ENCODE data around the gene MPPED1.

MPPED1 gene

DNA sequence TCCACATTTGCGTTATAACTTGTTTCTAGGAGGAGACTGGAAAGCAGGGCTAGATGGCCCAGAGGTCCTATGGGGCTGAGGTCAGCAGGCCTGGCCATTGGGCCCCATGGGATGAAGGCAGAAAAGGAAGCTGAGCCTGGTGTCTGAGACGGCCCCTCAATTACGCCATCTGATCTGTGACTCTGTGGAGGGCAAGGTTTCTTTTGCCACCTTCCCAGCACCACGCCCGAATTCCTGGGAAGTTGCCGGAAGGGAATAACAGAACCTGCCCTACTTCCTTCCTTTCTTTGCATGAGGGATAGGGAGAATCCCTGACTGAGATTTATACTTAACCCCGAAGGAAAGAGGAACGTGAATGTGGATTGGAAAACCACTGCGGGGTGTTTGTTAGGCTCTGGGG is 118.1 kb downstream of the MPPED1 start:
- DNase-seq: no peak

DNA sequence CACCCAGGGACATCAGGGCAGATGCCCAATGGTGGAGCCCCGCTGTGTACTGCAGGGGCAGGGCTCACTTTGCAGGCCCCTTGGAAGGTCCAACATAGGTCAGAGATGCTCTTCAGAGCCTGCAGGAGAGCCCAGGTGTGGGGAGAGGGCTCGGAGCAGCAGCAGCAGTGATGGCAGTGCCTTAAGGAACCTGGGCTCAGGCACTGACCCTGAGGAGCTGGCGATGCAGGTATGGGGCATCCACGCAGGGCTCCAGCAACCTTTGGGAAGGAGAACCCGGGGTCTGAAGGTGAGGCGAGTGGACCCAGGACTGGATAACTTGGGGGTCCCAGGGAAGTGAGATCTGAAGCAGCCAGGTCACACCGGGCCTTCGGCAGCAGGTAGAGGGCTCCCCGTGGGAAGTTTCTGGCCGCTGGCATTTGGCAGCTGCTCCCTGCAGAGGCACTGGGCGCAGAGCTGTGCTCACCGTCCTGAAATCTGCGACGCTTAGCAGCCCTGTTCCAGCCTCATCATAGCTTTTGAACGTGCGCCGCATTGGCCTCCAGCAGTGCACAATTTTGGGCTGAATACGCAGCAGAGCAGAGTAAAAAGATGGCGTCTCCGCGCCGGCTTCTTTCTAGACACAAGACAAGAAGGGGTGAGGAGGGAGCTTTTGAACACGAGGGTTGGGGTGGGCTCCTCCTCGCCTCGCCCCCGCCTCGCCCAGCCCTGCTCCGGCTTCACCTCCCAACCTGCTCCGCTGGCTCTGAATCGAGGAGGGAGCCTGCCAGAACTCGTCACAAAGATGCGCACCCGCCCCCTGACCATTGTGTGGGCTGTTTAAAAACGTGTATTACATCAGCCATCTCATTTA is 118.8 kb downstream of the MPPED1 start:
- no peak for DNase-seq

DNA sequence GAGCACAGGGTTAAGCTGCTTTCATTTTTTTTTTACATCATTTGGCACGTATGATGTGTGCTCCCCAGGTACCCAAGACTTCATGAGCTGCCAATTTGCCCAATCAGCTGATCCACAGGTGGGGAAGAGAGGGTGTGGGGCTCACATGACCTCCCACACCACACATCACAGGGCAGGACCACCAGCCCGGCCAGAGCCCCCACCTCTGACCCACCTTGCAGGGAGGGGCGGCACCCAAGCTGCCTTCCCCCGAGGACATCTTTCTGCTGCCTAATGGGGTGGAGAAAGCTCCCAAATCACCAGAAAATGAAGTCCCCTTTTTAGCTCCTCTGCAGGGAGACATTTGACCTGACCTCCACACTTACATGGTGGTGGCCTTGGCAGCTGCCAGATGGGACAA is 119.8 kb downstream of the MPPED1 start:
- DNase-seq: no peak

DNA sequence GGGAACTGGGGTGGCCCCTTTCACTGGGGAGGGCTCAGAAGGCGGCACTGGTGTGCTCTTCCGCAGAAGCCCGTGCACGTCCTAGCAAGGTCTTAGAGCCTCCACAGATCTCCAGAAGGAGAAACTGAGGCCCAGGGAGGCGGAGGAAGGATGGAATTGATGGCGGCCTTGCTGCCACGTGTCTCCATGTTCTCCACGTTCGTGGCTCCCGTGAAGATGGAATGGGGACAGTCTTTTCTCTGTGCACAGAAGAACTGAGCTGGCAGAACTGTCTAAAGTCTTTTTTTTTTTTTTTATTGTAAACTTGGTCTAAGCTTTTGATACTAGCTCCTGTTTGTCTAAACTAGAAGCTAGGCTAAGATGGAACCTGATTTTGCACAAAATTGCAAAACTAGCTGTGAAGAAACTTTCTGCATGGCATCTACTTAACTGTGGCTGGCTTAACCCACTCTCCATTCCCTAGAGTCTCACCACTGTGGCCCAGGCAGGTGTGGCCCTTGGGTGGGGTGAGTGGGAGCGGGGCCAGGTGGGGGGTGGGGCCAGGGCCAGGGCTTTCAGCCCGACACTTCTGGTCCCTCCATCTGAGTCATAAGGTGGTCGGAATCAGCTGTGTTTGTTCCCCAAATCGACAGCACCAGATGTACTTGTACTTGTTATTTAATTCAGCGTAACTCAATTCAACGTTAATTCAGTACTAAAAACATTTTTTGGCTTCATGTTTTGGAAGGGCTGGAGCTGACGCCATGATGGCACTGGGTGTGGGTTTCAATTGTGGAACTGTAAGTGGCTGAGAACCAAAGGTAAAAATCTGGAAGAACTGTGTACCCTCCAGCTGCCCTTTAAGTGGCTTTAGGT is 120.7 kb downstream of the MPPED1 start:
- no peak for DNase-seq

DNA sequence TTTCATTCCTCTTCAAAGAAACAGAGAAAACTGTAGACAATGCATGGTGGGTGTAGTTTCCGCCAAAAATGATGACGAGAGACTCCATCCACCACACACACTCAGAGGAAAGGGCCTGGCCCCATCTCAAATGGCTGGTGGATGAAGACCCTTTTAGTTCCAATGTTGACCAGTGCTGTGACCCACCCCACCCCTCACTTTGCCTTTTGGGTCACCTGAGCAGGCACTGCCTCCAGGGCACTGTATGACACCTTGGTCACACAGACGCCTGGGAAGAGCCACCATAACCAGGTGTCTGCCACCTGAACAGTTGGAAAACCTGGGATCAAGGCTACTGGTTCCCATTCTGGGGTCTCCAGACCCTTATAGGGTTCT is 121.3 kb downstream of the MPPED1 start:
- DNase-seq: no peak

DNA sequence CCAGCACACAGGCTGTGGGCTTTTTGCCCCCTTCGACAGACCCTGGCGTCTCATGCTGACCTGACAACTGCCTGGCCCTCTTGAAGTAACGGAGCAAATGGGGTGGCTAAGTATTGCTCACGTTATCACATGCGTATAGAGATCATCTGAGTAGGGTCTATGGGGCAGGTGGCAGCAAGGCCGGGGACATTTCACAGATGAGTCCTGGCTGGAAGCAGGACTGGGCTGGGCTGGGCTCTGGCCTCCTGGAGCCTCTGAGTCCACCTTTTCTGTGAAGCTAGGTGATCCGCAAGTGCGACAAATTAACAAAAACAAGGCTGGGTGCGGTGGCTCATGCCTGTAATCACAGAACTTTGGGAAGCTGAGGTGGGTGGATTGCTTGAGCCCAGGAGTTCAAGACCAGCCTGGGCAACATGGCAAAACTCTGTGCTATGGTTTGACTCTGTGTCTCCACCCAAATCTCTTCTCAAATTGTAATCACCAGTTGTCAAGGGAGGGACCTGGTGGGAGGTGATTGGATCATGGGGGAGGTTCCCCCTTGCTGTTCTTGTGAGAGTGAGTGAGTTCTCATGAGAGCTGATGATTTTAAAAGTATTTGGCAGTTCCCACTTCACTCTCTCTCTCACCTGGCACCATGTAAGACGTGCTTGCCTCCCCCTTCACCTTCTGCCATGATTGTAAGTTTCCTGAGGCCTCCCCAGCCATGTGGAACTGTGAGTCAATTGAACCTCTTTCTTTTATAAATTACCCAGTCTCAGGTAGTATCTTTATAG is 122.0 kb downstream of the MPPED1 start:
- no peak for DNase-seq

DNA sequence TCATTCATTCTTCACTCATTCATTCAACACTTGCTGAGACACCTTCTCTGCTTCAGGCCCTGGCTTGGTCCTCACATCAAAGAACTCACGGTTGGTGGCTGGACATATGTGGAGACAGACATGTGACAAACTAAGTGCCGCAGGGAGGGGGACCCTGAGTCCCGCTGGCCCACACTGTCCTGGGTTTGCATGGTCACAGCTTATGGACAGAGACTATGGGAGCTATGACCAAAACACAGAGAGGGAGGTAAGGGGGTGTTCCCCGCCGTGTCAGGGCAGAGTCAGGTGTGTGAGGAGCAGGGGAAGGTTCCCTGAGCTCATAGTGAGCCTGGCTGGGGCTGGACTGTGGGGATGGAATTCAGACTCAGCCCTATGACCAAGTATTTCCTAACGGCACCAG is 123.1 kb downstream of the MPPED1 start:
- DNase-seq: no peak

DNA sequence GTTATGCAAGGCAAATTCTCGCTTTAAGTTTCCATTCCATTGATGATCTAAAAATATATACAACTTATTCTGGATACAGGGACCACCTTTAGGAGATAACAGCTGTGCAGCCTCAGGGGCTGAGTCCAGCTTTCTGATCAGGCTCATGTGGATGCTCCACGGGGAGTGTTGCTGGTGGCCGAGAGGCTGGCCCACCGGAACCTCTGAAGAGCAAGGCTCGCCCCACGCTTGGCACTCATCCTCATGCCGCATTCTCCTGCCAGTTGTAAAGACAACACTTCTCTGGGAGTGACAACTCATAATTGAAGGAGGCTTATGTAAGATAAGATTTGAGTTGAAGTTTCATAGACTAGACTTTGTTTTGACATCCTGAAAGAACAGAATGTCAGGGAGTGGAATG is 123.5 kb downstream of the MPPED1 start:
- DNase-seq: no peak

DNA sequence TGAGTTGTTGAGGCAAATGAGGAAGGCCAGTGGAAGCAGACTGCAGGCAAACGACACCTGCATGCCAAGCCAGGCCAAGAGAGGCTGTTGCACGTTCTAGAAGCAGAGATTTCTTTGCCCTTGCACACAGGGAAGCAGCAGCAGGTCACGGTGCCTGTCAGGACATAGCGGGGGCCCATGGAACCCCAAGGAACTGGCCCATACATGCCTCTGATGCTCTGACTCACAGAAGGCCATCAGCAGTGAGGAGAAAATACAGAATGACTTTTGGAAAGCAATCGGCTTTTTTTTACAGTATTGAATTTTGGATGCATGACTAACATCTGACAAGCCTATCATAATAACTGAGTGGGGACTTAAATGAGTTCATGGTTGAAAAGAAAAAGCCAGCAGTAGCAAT is 123.9 kb downstream of the MPPED1 start:
- DNase-seq: no peak

DNA sequence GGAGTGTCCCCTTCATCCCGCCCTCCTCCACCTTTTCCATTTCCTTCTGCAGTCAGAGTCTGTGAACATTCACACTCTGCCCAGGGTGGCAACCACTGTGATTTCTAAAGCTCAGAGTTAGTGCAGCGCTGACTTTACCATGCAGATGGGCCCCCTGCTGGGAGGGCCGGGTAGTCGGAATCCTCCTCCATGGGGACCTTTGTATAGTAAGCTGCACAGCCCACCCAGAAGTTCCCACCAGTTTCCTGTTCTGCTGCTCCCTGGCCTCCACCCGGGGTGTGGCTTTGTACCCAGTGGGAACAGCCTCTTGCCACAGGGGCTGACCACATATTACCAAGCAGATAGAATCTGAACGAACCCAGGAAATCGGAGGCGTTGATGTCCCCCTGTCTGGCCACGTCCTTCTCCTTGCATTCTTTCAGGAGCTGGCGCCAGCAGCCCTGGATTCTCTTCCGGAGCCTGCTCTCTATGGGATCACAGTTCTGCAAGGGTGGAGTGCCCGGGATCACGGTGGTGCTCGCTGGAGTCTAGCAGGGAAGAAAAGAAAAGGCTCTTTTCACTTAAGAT is 125.3 kb downstream of the MPPED1 start:
- DNase-seq: no peak

DNA sequence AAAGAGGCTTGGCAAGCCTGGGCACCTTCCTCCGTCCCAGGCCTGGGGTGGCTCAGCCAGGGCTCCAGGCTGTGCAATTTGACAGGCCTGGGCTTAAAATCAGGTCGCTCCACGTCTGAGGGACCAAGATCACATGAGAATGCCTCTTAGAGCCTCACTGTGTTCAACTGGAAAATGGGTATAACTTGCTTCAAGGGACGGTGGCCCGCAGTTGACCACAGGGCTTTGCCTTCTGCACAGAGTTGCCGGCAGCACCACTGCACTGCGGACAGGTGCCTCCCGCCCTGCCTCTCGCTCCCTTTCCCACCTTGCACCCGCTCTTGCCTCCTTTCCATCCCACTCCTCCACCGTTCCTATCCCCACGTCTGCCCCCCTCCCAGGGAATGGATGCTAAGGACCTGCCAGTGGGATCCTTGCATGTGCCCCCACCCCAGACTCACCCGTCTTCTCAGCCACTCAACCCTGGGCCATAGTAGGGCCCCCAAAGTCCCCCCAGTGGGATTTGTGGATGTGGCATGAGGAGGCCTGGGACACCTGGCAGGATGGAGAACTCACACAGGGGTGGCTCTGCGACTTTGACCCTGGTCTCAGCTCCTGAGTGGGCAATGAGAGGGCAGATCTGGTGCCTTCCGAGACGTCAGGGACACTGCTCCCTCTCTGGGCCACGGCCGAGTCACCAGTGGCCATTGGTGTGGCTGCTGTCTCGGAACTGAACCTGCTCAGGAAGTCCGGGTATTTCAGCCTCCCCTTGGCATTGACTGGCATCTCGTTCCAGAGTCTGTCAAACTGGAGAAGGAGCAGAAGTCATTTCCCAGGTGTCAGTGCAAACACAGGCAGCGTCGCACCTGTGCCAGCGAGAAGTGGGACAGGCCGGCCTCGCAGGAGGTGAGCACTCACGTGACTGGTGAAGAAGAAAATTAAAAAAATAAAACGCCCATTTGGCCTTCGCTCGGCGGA is 128.0 kb downstream of the MPPED1 start:
- no peak for DNase-seq

DNA sequence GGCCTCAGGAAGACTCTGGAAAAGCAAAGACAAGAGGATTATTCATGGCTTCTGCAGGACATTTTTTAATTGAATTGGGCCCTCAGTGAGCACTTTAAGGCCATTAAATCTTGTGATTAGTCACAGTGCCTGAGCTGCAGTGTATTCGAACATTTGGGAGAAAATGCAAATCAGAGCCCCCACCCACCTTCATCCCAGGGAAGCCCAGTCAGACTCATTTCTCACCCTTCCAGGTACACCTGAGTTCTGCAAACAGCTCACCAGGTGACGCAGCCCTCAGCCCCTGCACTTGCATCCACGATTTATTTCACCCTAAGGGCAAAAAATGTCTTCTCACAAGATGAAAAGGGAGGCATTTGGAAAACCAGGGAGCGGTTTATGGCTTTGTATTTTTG is 128.7 kb downstream of the MPPED1 start:
- DNase-seq: no peak

DNA sequence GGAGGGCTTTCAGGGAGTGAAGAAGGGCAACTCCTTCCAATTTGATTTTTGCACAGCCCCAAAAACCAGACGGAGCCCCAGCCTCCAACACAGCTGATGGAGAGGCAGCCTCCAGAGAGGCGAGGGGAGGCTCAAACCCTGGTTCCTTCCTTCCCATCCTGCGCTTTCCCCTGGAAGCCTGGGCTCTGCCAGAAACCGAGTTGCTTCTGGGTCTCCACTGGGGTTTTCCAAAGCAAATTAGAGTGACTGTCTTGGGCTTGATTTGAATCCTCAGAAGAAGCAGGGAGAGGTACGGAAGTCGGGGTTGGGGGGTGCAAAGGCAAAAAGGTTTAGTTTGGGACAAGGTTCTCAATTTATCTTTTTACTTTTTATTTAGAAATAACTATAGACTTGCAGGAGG is 129.2 kb downstream of the MPPED1 start:
- no peak for DNase-seq

DNA sequence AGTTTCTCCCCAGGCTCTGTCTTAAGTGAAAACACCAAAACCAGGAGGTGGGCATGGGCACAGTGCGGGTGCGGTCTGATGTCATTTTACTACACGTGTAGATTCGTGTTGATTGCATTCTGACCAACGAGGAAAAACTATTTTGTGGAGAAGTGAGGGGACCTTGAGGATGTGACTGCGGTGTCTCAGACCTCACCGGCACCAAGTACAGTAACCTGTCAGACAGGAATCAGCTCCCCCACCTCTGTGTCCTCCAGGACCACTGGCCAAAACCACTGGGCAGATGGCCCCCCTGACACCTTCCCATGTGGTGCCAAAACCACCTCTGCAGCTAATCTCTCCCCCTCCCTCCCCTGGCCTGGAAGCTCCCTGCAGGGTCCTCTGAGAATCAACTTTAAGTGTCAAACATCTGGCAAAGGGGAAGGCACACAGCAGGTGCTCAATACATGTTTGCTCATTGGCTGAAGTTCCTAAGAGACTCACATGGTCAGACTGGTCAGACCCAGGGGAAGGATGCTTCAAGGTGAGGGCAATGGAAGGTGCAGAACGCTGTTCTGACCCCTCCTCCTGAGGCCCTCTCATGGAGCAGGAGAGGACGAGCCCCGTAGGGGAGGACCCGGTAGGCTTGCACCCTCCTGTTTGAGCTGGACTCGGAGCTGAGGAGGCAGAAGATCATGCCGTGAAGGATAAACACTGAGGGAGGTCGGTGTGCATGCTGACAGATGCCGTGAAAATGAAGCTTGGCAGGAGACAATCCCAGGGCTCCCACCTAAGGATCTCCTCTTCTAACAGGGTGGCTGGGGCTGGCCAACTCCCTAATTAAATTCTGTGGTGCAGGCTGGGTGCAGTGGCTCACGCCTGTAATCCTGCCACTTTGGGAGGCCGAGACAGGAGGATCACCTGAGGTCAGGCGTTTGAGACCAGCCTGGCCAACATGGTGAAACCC is 129.9 kb downstream of the MPPED1 start:
- DNase-seq: no peak

DNA sequence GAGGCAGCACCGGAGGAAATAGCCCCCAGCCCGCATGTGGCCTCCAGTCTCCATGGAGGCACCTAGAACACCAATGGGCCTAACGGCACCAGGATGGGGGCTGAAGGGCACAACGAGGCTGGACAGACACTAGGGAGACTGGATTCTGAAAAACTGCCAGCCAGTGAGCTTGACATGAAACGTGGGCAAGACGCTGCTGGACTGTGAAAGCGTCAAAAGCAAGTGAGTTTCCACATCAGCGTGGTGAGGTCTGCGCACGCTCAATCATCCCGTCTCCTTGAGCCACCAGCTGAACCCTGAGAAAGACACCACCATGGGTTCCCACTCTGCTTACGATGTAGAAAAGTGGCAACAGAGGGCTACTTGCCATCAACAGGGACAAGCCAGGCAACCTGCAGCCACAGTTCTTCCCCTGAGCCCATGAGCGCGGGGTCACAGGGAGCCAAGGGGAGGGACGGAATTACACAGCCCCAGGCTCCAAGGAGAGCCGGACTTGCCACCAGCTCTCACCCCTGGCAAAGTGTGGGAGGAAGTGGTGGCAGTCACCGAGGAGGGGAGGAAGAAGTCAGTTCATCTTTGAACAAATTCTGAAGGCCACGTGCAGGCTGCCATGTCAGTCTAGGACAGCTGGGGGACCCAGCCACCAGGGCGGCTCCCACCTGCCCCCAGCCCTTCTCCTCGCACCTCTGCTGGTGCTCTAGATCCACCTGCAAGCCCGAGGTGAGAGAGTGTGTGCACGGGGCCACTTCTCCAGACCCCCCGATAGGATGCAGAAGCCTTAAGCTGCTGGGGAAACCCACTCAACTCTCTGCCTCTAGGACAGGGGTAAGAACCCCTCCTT is 131.1 kb downstream of the MPPED1 start:
- DNase-seq: no peak

DNA sequence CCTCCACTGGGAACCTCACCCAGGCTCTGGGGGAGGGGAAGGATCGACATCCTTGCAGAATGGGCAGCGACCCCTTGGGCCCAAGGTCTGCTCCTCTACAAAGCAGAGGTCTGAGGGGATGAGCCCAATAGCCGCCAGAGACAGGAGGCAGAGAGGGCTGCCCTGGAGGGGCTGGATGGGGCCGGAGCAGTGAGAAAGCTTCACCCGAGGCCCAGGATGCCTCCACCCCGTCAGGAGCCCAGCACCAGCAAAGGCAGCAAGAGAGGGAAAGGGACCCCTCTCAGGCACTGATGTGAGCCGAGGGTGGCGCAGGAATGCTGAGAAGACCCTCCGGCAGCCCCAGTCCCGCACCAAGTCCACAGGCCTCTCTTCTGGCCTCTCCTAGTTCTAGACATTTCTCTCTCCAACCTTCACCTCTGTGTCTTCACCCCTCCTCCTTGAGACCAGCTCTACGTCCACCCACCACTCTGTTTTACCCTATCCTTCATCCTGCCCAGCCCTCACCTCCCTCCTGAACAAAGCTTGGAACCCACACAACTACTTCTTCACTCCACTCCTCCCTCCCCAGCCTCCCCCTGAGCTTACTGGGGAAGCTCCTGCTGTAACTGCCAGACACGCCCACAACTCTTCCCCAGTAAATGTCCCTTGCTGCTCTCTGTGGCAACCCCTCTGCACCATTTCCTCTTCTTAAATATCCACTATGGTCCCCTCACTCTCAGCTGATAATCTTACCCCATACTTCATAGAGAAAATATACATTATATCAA is 131.9 kb downstream of the MPPED1 start:
- no peak for DNase-seq

DNA sequence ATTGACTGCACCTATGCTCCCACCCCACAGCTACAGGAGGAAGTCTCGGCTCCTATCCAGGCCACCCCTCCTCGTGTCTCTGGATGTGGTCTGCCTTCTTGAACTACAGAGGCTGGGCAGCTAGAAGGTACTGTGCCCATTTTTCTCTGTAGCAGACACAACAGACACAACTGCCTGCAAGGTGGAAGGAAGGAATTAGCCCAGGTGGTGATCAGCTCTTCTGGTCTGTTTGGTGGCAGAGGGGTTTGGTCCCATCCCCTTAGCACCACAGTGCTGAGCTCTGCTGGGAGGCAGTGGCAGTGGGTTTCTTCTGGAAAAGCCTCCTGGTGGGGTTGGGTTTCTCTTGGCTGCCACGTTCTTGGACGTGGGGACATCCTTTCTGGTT is 132.5 kb downstream of the MPPED1 start:
- DNase-seq: no peak

DNA sequence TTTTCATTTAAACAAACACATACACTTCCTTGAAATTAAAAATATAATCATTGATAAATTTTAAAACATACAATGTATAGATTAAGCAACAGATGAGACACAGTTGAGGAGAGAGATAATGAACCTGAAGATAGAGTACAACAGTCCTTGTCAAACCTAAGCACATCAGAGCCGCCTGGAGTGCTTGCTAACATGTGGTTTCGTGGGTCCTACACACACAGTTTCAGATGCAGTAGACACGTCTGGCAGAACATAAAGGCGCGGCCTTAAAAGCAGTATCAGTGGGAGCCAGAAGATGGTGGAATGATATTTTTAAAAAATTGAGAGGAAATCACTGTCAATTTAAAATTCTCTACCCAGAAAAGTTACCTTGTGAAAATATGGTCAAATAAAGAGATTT is 134.4 kb downstream of the MPPED1 start:
- DNase-seq: no peak

DNA sequence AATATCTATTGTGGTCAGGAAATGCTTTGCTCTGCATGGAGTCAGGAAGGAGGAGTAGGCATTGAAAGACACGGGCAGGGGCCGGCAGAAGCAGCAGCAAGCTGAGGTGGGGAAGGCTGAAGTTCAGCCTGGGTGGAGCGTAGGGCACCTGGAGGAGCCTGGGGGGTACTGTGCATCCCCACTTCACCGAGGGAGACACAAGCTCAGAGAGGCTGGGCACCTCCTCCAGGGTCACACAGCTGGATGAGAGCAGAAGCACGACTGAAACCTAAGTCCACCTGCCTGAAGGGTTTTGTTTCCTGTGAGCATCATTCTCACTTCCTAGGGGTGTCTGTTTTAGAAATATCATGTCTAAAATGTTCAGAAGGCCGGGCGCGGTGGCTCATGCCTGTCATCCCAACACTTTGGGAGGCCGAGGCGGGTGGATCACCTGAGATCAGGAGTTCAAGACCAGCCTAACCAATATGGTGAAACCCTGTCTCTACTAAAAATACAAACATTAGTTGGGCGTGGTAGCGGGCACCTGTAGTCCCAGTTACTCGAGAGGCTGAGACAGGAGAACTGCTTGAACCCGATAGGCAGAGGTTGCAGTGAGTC is 138.3 kb downstream of the MPPED1 start:
- DNase-seq: no peak
